Type B pancreatic cell (in vitro differentiated cells): ENCODE results near the gene ZNF341. TPM values are rescaled to one million over a fixed set of nuclear protein-coding genes. Genes with fewer than 3 reads are reported as not detected.
A peak's percentile ranks its signal among the peaks of the same experiment; 100 is the strongest.
"Not testable (repeated sequence)": the region's sequence is repeated elsewhere in the genome, so short reads cannot be mapped to it uniquely, and the experiment has no call there.

Experiments used
- DNase-seq: peaks from one replicate; pipeline ENCODE4 v3.0.0; 2021; ENCODE audit warnings: mixed read lengths; ENCODE audit not compliant: unreplicated experiment; ENCODE audit errors: extremely low spot score
- H3K27ac Mint-ChIP-seq: 2 replicates; pipeline ENCODE4 v1.8.0; 2021; ENCODE audit warnings: mild to moderate bottlenecking, mixed read lengths
- H3K27me3 Mint-ChIP-seq: 2 replicates; pipeline ENCODE4 v1.8.0; 2021; ENCODE audit warnings: mixed read lengths
- H3K36me3 Mint-ChIP-seq: 2 replicates; pipeline ENCODE4 v1.8.0; 2021; ENCODE audit warnings: mixed read lengths
- H3K4me1 Mint-ChIP-seq: one replicate; pipeline ENCODE4 v1.8.0; 2021; ENCODE audit warnings: mixed read lengths; ENCODE audit not compliant: unreplicated experiment
- H3K4me3 Mint-ChIP-seq: 2 replicates; pipeline ENCODE4 v1.8.0; 2021; ENCODE audit warnings: mild to moderate bottlenecking, mixed read lengths
- H3K9me3 Mint-ChIP-seq: 2 replicates; pipeline ENCODE4 v1.8.0; 2021; ENCODE audit warnings: mixed read lengths
- total RNA-seq: library from RNA; stranded (reverse); gene quantifications from 2 replicates; pipeline ENCODE4 v1.2.1, GENCODE V29; 2021; ENCODE audit warnings: low replicate concordance
- TF ChIP-seq, protein P1 (sequence below): fragments of 200-600 bp; sonication (generic); conservative IDR thresholded peaks from 2 replicates; pipeline ENCODE4 v1.5.0; 2021; ENCODE audit warnings: antibody characterized with exemption, mild to moderate bottlenecking

ZNF341 gene
- total RNA-seq, 1 donor from 2014 or later: 4.6 TPM

DNA sequence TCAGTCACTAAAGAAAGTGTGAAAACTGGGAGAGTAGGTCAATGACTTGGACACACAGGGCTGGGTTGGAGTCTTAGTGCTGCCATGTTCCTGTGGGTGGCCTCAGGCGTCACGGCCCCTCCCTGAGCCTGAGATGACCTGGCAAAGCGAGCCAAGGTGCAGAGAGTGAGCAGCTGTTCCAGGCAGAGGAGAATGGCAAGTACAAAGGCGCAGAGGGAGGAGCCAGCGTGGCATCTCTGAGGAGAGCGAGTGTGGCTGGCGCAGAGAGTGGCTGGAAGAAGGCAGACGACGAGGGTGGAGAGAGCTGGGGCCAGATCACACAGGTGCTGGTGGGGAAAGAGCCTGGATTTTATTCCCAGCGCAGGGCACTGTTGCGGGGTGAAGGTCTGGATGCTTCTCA lies 58.8 kb downstream of the ZNF341 start:
- Mint-ChIP-seq H3K27ac (peak overlapping the region; percentile 91), H3K27me3 (no peaks in the 10 kb centered on the region), H3K4me3 (no peak overlapping the region), H3K9me3 (no peaks in the 10 kb centered on the region), H3K4me1 (peaks cover 21% of the 10 kb centered on the region), H3K36me3 (peaks cover 7% of the 10 kb centered on the region)
- no peak for DNase-seq
- TF ChIP-seq, protein P1, sequence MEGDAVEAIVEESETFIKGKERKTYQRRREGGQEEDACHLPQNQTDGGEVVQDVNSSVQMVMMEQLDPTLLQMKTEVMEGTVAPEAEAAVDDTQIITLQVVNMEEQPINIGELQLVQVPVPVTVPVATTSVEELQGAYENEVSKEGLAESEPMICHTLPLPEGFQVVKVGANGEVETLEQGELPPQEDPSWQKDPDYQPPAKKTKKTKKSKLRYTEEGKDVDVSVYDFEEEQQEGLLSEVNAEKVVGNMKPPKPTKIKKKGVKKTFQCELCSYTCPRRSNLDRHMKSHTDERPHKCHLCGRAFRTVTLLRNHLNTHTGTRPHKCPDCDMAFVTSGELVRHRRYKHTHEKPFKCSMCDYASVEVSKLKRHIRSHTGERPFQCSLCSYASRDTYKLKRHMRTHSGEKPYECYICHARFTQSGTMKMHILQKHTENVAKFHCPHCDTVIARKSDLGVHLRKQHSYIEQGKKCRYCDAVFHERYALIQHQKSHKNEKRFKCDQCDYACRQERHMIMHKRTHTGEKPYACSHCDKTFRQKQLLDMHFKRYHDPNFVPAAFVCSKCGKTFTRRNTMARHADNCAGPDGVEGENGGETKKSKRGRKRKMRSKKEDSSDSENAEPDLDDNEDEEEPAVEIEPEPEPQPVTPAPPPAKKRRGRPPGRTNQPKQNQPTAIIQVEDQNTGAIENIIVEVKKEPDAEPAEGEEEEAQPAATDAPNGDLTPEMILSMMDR: no peak

DNA sequence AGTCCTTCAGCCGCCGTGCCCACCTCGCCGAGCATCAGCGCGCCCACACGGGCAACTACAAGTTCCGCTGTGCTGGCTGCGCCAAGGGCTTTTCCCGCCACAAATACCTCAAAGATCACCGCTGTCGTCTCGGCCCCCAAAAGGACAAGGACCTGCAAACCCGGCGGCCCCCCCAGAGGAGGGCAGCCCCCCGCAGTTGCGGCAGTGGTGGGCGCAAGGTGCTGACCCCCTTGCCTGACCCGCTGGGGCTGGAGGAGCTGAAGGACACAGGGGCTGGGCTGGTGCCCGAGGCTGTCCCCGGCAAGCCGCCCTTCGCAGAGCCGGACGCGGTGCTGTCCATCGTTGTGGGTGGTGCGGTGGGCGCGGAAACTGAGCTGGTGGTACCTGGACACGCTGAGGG lies 59.2 kb downstream of the ZNF341 start:
- Mint-ChIP-seq H3K27ac (no peak overlapping the region), H3K4me3 (no peak overlapping the region), H3K36me3 (peaks cover 7% of the 10 kb centered on the region), H3K4me1 (peaks cover 21% of the 10 kb centered on the region), H3K9me3 (no peaks in the 10 kb centered on the region), H3K27me3 (no peaks in the 10 kb centered on the region)
- TF ChIP-seq, protein P1: no peak
- DNase-seq: no peak

DNA sequence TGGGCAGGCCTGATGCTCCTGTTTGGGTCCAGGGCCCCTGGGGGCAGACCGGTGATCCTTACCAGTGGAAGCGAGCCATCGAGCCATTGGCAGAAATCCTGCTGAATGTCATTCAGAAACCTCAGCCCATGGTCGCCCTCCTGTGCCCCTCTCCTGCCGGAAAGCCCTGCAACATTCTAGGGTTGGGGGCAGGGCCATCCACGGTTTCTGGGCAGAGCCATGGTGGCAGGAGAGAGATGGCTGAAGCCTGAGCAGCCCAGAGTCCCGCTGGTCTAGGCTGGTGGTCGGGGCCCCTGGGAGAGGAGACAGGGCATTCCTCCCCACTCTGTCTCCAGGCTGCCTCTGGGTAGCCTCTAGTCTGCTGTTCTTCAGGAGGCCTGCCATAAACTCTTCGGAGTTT lies 59.7 kb downstream of the ZNF341 start:
- peaks cover 26% of the 10 kb centered on the region for H3K4me1 Mint-ChIP-seq
- TF ChIP-seq, protein P1: no peak
- peaks cover 7% of the 10 kb centered on the region for H3K36me3 Mint-ChIP-seq
- H3K9me3 Mint-ChIP-seq: no peaks in the 10 kb centered on the region
- H3K27me3 Mint-ChIP-seq: no peaks in the 10 kb centered on the region
- no peak overlapping the region for H3K27ac Mint-ChIP-seq
- no peak for DNase-seq
- H3K4me3 Mint-ChIP-seq: no peak overlapping the region

DNA sequence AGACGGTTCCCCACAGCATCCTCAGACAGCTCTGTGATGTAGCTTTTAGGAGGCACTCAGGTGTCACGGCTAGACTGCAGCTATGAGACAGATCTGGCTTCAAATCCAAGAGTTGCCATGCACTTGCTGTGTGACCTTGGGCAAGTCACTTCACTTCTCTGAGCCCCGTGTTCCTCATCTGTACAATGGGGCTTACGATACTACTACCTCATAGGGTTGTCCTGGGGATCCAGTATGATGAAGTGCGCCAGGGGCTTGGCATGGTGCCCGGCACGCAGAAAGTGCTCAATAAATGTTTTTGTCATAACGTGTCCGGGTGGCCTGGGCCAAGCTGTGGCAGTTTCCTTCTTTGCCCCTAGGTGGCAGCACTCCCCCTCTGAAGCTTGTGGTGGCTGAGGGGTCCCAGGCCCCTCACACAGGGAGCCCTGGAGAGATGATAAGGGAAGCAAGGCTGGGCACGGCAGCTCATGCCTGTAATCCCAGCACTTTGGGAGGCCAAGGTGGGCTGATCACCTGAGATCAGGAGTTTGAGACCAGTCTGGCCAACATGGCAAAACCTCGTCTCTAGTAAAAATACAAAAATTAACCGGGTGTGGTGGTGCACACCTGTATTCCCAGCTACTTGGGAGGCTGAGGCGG lies 60.3 kb downstream of the ZNF341 start:
- Mint-ChIP-seq H3K9me3 (peaks cover 3% of the 10 kb centered on the region), H3K4me1 (peaks cover 27% of the 10 kb centered on the region), H3K27me3 (no peaks in the 10 kb centered on the region), H3K4me3 (no peak overlapping the region), H3K27ac (no peak overlapping the region), H3K36me3 (peaks cover 7% of the 10 kb centered on the region)
- peak; percentile 81 for DNase-seq
- TF ChIP-seq, protein P1: peak; percentile 98

DNA sequence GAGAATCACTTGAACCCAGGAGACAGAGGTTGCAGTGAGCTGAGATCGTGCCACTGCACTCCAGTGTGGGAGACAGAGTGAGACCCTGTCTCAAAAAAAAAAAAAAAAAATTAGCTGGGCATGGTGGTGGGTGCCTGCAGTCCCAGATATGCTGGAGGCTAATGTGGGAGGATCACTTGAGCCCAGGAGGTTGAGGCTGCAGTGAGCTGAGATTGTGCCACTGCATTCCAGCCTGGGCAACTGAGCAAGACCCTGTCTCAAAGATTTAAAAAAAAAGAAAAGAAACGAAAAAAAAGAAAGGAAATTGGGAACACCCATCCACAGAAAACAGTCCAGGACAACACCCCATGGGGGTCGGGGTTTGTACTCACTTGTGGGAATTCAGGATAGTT lies 60.8 kb downstream of the ZNF341 start:
- peaks cover 25% of the 10 kb centered on the region for H3K4me1 Mint-ChIP-seq
- not testable (repeated sequence) for H3K9me3 Mint-ChIP-seq, DNase-seq, H3K36me3 Mint-ChIP-seq, H3K27me3 Mint-ChIP-seq, H3K4me3 Mint-ChIP-seq, H3K27ac Mint-ChIP-seq

DNA sequence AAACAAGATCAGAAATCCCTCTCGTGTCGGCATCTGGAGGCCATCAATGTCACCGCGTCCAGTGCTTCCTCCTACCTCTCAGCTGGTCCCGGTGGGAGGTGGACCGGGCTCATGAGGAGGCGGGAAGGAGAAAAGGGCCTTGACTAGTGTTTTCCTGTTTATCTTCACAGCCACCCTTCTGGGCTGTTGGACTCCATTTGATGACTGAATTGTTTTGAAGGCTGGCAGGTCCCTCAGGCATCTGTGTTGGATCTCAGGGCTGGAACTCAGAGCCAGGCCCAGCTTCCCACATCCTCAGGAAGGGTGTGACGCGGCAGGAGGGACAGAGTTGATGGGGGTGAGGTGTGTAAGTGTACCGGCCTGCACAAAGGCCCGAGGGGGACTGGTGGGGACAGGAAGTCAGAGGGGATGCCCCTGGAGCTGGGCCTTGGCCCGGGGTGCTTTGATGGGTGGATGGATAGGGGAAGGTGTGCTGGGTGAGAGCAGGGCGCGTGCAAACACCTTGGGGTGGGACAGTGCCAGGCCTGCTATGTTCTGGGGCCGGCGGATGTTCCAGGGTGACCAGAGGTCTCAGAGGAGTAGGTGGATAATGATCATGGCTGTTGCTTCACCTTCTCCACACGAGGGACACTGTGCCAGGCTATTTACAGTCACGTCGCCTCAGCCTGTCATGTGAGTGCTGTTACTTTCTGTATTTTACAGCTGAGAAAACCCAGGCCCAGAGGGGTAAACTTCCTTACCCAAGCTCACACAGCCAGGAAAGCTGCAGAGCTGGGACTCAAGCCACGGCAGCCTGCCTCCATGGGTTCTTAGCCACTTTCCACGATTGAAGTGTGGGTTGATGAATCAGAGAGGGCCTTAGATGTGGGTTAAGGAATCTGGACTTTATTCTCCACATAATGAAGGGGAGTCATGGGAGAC lies 61.5 kb downstream of the ZNF341 start:
- Mint-ChIP-seq H3K9me3 (peaks cover 5% of the 10 kb centered on the region), H3K4me3 (no peak overlapping the region), H3K36me3 (peaks cover 7% of the 10 kb centered on the region), H3K27me3 (no peaks in the 10 kb centered on the region), H3K4me1 (peaks cover 25% of the 10 kb centered on the region), H3K27ac (peak overlapping the region; percentile 79)
- TF ChIP-seq, protein P1: no peak
- no peak for DNase-seq
